Measurements from ENCODE around the gene CNTNAP2.

Gene CNTNAP2

DNA sequence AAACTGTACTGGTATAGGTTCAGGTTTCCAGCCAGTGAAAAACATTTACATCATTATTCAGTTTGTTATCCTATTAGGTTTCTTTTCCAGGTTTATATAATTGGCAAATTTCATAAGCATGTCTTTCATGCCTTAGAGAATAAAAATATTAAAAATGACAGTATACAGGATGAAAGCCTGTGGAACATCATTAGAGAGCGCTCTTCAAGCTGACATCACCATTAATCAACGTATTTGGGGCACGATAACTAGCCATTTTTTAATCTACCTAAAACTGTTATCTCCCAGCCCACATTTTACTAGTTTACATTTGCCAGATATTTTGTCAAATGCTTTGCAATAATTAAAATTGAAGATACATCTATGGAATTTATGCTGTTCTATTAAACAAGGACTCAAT, 714.1 kb downstream of the CNTNAP2 start:
- DNase-seq (ENCODE audit: low read depth in 1 of 2, low spot score in 1 of 2), result no peak
- TF ChIP-seq JUND (IDR thresholded peaks at IDR 0.05; ENCODE audit: low read depth), result no peak

GRCh38 chr7:146831875-146832274, 715.3 kb downstream of the CNTNAP2 start:
- no peak for TF ChIP-seq JUND (IDR thresholded peaks at IDR 0.05; ENCODE audit: low read depth)
- DNase-seq (ENCODE audit: low read depth in 1 of 2, low spot score in 1 of 2), result no peak
- in situ Hi-C loops (cut with HindIII; ENCODE audit: low pct_unique_long_range_greater_than_20kb, low sequenced_read_pairs), result no loop called here

More for the DNA sequence above, 714.1 kb downstream of the CNTNAP2 start:
- in situ Hi-C loops (cut with HindIII; ENCODE audit: low pct_unique_long_range_greater_than_20kb, low sequenced_read_pairs), result no loop called here

- in situ Hi-C loops (cut with HindIII; ENCODE audit: low pct_unique_long_range_greater_than_20kb, low sequenced_read_pairs), result no loop called here
Observed at GRCh38 chr7:146844405-146844804, 727.8 kb downstream of the CNTNAP2 start.

GRCh38 chr7:146858690-146859089, 742.1 kb downstream of the CNTNAP2 start:
- DNase-seq (ENCODE audit: low read depth in 1 of 2, low spot score in 1 of 2), result no peak
- no peak for TF ChIP-seq JUND (IDR thresholded peaks at IDR 0.05; ENCODE audit: low read depth)
- in situ Hi-C loops (cut with HindIII; ENCODE audit: low pct_unique_long_range_greater_than_20kb, low sequenced_read_pairs), result no loop called here

More at GRCh38 chr7:146844405-146844804, 727.8 kb downstream of the CNTNAP2 start:
- DNase-seq (ENCODE audit: low read depth in 1 of 2, low spot score in 1 of 2), result no peak
- no peak for TF ChIP-seq JUND (IDR thresholded peaks at IDR 0.05; ENCODE audit: low read depth)

DNA sequence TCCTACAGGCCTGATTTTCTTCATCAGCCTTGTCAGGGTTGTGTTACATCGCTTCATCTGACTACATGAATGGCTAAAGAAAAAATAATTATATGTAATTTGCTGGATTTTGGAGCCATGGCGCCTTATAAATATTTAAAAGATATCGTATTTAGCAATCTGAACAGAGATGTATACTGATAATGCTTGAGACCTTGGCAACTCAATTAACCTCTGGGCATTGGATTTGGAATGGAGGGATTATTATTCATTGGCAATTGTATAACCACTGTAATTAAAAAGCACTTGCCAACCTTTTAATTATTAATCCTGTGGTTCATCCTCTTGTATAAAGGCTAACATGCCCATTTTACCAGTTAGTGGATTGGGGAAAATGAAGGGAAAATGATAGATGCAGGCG, 745.1 kb downstream of the CNTNAP2 start:
- TF ChIP-seq JUND (IDR thresholded peaks at IDR 0.05; ENCODE audit: low read depth), result no peak
- in situ Hi-C loops (cut with HindIII; ENCODE audit: low pct_unique_long_range_greater_than_20kb, low sequenced_read_pairs), result no loop called here
- no peak for DNase-seq (ENCODE audit: low read depth in 1 of 2, low spot score in 1 of 2)

- in situ Hi-C loops (cut with HindIII; ENCODE audit: low pct_unique_long_range_greater_than_20kb, low sequenced_read_pairs), result no loop called here
- no peak for TF ChIP-seq JUND (IDR thresholded peaks at IDR 0.05; ENCODE audit: low read depth)
- DNase-seq (ENCODE audit: low read depth in 1 of 2, low spot score in 1 of 2), result no peak
Observed at GRCh38 chr7:146862415-146862814, 745.8 kb downstream of the CNTNAP2 start.

DNA sequence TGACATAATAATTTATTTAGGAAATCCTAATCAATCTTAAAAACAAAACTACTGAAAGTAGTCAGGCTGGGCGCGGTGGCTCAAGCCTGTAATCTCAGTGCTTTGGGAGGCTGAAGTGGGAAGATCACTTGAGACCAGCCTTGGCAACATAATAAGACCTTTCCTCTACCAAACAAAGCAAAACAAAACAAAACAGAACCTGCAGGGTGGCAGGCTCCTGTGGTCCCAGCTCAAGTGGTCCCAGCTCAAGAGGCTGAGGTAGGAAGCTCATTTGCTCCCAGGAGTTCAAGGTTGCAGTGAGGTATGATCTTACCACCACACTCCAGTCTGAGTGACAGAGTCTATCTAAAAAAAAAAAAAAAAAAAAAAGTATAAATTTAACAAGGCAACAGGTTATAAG, 748.0 kb downstream of the CNTNAP2 start:
- no peak for DNase-seq (ENCODE audit: low read depth in 1 of 2, low spot score in 1 of 2)
- in situ Hi-C loops (cut with HindIII; ENCODE audit: low pct_unique_long_range_greater_than_20kb, low sequenced_read_pairs), result no loop called here
- no peak for TF ChIP-seq JUND (IDR thresholded peaks at IDR 0.05; ENCODE audit: low read depth)

GRCh38 chr7:146865696-146866095, 749.1 kb downstream of the CNTNAP2 start:
- in situ Hi-C loops (cut with HindIII; ENCODE audit: low pct_unique_long_range_greater_than_20kb, low sequenced_read_pairs), result no loop called here
- TF ChIP-seq JUND (IDR thresholded peaks at IDR 0.05; ENCODE audit: low read depth), result no peak
- no peak for DNase-seq (ENCODE audit: low read depth in 1 of 2, low spot score in 1 of 2)

- no peak for TF ChIP-seq JUND (IDR thresholded peaks at IDR 0.05; ENCODE audit: low read depth)
- in situ Hi-C loops (cut with HindIII; ENCODE audit: low pct_unique_long_range_greater_than_20kb, low sequenced_read_pairs), result no loop called here
- no peak for DNase-seq (ENCODE audit: low read depth in 1 of 2, low spot score in 1 of 2)
Observed at GRCh38 chr7:146874722-146875121, 758.1 kb downstream of the CNTNAP2 start.

DNA sequence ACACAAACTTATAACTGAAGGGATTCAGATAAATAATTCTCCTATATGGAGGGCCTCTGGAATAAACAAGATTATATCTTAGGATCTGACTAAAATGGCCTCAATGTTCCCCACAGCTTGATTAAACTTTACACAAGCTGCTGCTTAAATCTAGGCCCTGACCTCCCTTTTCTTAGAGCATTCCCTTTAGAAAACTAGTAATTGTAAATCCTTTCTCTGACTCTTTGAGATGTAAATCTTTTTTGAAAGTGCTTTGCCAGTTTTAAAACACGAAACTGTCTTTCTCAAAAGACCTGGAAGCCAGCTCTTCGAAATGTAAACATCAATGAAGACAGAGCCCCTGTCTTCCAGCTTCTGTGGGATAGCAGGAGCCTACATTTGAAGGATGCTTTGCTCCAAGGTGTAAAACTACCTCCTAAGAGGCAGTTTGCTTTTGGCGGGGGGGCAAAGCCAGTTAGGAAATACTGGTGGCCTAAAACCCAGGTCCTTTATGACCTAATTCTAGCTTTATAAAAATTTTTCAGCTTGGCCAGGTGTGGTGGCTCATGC, 758.7 kb downstream of the CNTNAP2 start:
- no peak for TF ChIP-seq JUND (IDR thresholded peaks at IDR 0.05; ENCODE audit: low read depth)
- in situ Hi-C loops (cut with HindIII; ENCODE audit: low pct_unique_long_range_greater_than_20kb, low sequenced_read_pairs), result no loop called here
- no peak for DNase-seq (ENCODE audit: low read depth in 1 of 2, low spot score in 1 of 2)

- no peak for DNase-seq (ENCODE audit: low read depth in 1 of 2, low spot score in 1 of 2)
- no peak for TF ChIP-seq JUND (IDR thresholded peaks at IDR 0.05; ENCODE audit: low read depth)
- in situ Hi-C loops (cut with HindIII; ENCODE audit: low pct_unique_long_range_greater_than_20kb, low sequenced_read_pairs), result no loop called here
Observed at GRCh38 chr7:146875981-146876380, 759.4 kb downstream of the CNTNAP2 start.

GRCh38 chr7:146876411-146876810, 759.8 kb downstream of the CNTNAP2 start:
- no peak for DNase-seq (ENCODE audit: low read depth in 1 of 2, low spot score in 1 of 2)
- TF ChIP-seq JUND (IDR thresholded peaks at IDR 0.05; ENCODE audit: low read depth), result no peak
- in situ Hi-C loops (cut with HindIII; ENCODE audit: low pct_unique_long_range_greater_than_20kb, low sequenced_read_pairs), result no loop called here

GRCh38 chr7:146878901-146879300, 762.3 kb downstream of the CNTNAP2 start:
- in situ Hi-C loops (cut with HindIII; ENCODE audit: low pct_unique_long_range_greater_than_20kb, low sequenced_read_pairs), result no loop called here
- TF ChIP-seq JUND (IDR thresholded peaks at IDR 0.05; ENCODE audit: low read depth), result no peak
- DNase-seq (ENCODE audit: low read depth in 1 of 2, low spot score in 1 of 2), result no peak

DNA sequence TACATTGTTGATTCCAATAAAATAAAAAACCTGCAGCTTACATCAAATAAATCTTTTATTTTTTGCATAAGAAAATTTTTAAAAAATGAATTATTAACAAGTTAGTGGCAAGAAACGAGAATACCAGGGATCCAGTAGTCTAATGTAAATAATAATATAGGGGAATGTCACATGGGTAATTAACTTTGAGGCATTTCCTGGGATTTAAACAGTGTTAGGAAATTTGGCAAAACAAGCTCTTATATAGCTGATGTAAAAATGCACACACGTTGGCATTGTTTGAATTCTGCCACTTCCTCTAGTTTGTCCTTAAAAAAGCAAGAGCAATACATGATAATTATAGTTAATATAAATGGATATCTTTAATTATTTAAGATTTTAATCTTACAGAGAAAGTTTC, 768.6 kb downstream of the CNTNAP2 start:
- in situ Hi-C loops (cut with HindIII; ENCODE audit: low pct_unique_long_range_greater_than_20kb, low sequenced_read_pairs), result no loop called here
- TF ChIP-seq JUND (IDR thresholded peaks at IDR 0.05; ENCODE audit: low read depth), result no peak
- DNase-seq (ENCODE audit: low read depth in 1 of 2, low spot score in 1 of 2), result no peak

Data from T47D (cell line).